HG03571 (cell line): ENCODE results near the gene APEH.
"Not testable (repeated sequence)": the region's sequence is repeated elsewhere in the genome, so short reads cannot be mapped to it uniquely, and the experiment has no call there.

Experiments
- ATAC-seq: cut with Tn5 transposase; IDR thresholded peaks from one replicate; pipeline ENCODE4 v1.9.1; 2021; ENCODE audit not compliant: unreplicated experiment

APEH gene

DNA sequence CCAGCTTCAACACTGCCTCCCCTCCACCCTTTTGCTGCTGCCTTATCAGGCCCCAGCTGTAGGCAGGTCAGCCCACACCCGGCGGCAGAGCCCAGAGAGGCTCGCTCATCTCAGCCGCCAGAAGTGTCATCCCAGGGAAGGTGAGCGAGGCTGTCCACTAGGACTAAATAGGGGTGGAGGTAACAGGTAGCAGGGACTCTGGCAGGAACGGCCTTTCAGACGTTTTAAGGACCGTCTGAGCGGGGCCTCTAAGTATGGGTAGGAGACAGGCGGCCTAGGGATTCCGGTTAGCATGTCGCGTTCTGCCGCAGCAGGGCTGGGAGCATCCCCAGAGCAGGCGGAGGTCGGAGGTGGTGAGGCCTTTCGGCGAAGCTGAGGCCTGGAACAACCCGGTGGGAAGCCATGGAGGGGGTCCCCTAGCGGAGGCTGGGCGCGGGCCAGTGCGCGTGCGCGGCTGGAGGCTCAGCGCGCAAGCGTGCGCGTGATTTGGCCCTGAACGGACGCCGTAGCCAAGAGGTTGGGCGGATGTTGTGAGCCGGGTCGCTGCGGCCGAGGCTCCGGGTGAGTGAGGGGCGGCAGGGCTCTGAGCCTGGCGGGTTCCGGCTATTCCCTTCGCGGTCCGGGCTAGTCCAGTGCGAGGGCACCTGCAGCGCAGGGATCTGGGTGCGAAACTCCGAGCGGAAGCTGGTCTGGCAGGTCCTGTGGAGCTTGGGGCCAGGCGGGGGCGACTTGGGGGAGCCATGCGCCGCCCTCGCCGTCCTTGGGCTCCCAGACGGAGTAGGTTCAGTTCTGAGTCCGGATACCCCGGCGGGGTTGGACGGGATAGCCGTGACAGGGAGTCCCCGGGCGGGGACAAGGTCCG is 15.1 kb downstream of the APEH start, which contains the start of the genes MST1 and RNF123:
MST1 (minus strand) TSS at position 429 of the 862 bp plus-strand sequence. CDS start 783 bp downstream, outside the sequence.
RNF123 (plus strand) TSS at position 512 of the 862 bp plus-strand sequence. CDS start 1,609 bp downstream, outside the sequence.
- peak; percentile 49 for ATAC-seq

GRCh38 chr3:49689908-49690624 is 15.9 kb downstream of the APEH start:
- not testable (repeated sequence) for ATAC-seq

DNA sequence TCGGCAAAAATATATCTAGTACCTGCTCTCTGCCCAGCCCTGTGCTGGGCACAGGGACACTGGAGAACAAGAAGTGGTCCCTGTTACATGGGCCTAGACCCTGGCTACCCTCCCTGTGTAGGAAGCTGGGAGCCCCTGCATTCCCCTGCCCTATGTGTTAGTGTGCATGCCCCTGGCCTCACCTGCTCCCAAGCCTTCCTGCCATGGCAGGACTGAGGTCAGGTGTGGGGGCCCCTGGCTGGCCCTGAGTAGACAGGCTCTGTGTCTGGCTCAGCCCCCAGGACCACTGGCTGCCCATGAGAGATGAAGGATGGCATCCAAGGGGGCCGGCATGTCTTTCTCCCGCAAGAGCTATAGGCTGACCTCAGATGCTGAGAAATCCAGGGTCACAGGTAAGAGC is 16.7 kb downstream of the APEH start:
- ATAC-seq: not testable (repeated sequence)

DNA sequence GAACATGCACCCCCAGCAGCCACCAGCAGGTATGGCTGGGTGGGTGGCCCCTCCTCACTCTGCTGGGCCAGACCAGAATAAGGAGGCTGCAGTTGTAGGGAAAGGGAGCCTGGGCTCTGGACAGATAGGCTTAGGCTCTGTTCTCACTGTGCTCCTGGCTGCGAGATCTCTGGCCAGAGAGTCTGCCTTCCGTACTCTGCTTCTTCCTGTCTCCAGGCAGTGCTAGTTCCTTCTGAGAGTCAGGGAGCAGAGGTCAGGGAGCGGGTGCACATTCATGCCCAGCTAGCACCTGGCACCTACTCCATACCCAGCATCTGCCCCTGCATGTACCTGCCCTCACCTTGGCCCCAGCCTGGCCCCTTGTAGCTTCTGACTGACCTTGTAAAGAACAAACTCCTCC is 17.3 kb downstream of the APEH start:
- not testable (repeated sequence) for ATAC-seq

- ATAC-seq: not testable (repeated sequence)
Measured at GRCh38 chr3:49694409-49695070, 20.4 kb downstream of the APEH start.

- ATAC-seq: not testable (repeated sequence)
Measured at GRCh38 chr3:49695350-49696015, 21.3 kb downstream of the APEH start.

- ATAC-seq: no peak
Measured at GRCh38 chr3:49699281-49699979, 25.3 kb downstream of the APEH start.

- no peak for ATAC-seq
Measured at GRCh38 chr3:49700014-49700413, 25.9 kb downstream of the APEH start.

DNA sequence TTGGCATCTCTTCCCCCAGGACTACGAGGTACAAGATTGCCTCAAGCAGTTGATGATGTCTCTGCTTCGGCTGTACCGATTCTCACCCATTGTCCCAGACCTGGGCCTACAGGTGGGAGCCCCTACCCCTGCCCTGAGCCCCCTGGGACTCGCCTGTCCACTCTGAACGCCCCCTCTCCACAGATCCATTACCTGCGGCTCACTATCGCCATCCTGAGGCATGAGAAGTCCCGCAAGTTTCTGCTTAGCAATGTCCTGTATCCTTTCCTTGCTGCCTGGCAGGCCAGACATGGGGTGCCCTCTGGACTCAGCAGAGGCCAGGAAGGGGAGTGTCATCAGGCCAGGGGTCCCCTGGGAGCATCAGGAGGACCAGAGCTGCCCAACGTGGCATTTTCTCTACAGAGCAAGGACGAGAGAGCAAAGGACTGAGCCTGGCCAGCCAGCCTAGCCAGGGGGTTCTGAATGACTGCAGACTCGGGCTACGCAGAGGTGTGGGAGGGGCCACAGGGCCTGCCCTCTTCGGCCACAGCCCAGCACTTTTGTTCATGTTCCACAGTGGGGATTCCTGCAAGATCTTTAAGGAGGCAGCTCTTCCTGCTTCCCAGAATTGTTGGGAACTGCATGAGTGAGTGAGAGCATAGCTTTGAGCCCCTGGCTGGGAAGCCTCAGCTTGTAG is 26.4 kb downstream of the APEH start:
- ATAC-seq: no peak

DNA sequence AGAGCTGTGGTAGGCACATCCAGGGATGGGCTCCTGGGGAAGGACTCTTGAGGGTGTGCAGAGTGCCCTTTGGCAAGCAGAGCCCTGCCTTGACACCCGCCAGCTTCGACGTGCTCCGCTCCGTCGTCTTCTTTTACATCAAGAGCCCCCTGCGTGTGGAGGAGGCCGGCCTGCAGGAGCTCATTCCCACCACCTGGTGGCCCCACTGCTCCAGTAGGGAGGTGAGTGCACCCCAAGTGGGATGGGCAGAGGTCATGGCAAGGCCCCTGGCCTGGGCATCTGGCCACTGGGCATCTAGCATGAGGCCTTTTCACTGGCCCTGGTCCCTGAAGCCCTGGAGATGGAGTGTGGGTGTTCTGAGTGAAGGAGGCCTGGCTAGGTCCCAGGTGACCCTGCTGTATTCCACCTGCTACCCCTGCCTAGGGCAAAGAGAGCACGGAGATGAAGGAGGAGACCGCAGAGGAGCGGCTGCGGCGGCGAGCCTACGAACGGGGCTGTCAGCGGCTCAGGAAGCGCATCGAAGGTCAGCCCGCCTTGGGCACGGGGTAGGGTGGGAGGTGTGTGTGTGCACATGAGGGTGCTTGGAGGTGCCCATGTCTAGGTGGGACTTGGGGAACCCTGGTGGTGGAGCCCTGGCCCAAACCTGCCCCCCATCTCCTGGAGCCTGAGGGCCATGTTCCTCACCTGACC is 27.4 kb downstream of the APEH start:
- ATAC-seq: no peak

GRCh38 chr3:49702672-49703071 is 28.5 kb downstream of the APEH start:
- ATAC-seq: no peak

- no peak for ATAC-seq
Measured at GRCh38 chr3:49703443-49703927, 29.3 kb downstream of the APEH start.

GRCh38 chr3:49703956-49704355 is 29.8 kb downstream of the APEH start:
- ATAC-seq: no peak

DNA sequence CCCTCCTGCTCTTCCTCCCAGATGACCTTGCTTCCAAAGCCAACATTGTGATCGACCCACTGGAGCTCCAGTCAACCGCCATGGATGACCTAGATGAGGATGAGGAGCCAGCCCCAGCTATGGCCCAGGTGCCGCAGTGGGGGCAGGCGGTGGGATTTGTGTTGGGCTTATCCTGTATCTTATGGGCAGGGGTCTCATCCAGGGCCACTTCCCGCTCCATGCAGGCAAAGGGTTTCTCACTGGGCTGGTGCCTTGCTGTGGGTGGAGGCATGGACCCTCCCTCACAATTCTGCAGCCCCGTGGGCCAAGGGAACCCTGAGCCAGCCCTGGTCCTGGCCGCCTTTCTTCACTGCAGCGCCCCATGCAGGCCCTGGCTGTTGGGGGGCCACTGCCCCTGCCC is 30.5 kb downstream of the APEH start:
- no peak for ATAC-seq

GRCh38 chr3:49705390-49705960 is 31.3 kb downstream of the APEH start:
- no peak for ATAC-seq

DNA sequence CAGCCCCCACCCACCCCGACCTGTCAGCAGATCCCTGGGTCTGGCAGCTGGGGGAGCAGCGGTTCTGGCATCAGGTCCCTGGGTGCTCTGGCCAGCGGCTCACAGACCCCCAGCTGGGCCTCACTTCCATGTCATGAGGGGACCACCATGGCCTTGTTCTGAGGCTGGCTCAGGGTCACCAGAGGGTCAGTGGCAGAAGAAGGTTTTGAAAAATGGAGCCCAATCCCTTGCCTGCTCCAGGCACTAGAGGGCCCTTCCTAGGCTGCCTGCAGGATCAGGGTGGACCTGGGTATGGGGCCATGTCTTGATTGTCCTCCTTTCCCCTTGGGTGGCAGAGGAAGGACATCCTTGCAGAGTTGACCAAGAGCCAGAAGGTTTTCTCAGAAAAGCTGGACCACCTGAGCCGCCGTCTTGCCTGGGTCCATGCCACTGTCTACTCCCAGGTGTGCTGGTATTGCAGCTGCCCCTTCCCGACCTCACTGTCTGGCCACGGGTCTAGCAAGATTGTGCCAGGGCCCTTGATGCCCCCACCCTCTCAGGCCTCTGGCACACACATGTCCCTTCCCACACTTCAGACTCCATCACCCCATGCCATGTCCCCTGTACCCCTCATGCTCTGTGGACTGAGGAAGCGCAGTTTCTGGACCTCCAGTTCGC is 32.4 kb downstream of the APEH start:
- no peak for ATAC-seq

GRCh38 chr3:49707113-49707480 is 32.9 kb downstream of the APEH start:
- no peak for ATAC-seq

DNA sequence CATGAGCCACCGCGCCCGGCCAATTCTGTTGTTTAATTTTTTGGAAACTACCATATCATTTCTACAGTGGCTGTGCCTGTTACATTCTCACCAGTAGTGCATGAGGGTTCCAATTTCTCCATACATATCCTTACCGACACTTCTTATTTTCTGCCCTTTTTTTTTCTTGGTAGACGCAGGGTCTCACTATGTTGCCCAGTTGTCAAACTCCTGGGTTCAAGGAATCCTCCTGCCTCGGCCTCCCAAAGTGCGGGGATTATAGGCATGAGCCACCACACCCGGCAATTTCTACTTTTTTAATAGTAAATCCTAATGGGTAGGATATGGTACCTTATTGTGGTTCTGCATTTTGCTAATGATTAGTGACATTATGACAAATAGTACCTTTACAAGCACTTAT is 35.7 kb downstream of the APEH start:
- no peak for ATAC-seq
